Measurements from ENCODE around the gene CANT1. TPM values are rescaled to one million over a fixed set of nuclear protein-coding genes. Genes with fewer than 3 reads are reported as not detected.
"Not testable (repeated sequence)": the region's sequence is repeated elsewhere in the genome, so short reads cannot be mapped to it uniquely, and the experiment has no call there.

The CANT1 gene
- total RNA-seq, 4 donors from 2014 or later, result 56.9 to 125 (median 80.0) TPM

DNA sequence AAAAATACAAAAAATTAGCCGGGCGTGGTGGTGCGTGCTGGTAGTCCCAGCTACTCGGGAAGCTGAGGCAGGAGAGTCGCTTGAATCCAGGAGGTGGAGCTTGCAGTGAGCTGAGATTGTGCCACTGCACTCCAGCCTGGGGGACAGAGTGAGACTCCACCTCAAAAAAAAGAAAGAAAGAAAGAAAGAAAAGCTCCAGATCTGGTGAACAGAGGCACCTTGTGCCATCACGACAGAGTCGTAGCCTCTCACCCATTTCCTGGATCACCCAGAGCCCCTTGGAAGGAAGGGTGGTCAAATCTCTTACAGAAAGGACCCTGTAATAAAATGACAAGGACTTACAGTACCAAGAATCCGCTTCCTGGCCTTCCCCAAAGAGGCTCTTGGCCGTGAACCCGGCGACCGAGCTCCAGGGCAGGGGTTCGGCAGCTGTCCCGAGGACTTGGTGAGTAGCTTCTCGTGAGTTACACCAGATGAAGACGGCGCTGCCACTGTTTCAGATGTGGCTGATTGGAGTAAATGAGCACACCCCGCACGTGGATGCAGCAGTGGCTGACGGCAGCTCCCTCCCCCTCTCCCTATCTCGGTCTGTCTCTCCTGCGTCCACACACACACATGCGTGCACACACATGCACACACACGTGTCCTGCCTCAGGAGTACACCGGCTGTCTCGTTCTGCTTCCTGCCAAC lies 43.3 kb downstream of the CANT1 start:
- no peak for TF ChIP-seq POLR2A (IDR thresholded peaks at IDR 0.05)
- TF ChIP-seq, protein P1, sequence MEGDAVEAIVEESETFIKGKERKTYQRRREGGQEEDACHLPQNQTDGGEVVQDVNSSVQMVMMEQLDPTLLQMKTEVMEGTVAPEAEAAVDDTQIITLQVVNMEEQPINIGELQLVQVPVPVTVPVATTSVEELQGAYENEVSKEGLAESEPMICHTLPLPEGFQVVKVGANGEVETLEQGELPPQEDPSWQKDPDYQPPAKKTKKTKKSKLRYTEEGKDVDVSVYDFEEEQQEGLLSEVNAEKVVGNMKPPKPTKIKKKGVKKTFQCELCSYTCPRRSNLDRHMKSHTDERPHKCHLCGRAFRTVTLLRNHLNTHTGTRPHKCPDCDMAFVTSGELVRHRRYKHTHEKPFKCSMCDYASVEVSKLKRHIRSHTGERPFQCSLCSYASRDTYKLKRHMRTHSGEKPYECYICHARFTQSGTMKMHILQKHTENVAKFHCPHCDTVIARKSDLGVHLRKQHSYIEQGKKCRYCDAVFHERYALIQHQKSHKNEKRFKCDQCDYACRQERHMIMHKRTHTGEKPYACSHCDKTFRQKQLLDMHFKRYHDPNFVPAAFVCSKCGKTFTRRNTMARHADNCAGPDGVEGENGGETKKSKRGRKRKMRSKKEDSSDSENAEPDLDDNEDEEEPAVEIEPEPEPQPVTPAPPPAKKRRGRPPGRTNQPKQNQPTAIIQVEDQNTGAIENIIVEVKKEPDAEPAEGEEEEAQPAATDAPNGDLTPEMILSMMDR (IDR thresholded peaks at IDR 0.05), result no peak
- Histone ChIP-seq H3K4me1 (peaks cover 0 to 18% (median 3%) of the 10 kb centered on the region in 4 donors), H3K4me3 (no peak overlapping the region), H3K9me3 (no peaks in the 10 kb centered on the region), H3K27ac (no peak overlapping the region), H3K27me3 (no peaks in the 10 kb centered on the region), H3K36me3 (peaks cover 0 to 32% (median 0%) of the 10 kb centered on the region in 3 donors)
- no peak for DNase-seq

DNA sequence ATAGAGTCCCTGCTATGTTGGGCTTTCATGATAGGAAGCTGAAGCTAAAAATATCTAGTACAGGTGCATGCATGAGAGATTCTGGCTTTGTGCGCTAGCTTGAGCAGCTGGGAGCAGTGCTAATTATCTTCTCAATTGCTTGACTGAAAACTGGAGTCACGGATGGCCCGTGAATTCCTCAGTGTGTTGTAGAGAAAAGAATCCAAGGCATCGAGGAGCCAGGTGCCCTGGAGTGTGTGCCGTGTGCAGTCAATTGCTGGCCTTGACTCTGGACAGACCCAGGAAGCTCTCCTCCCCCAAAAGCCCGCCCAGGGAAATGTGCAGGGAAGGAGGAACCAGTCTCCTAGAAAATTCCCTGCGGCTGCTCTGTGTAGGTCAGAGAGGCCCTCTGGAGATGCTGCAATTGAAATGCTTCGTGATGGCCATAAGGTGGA lies 44.1 kb downstream of the CANT1 start:
- DNase-seq, result no peak
- Histone ChIP-seq H3K27me3 (no peaks in the 10 kb centered on the region), H3K9me3 (no peaks in the 10 kb centered on the region), H3K36me3 (peaks cover 0 to 26% (median 0%) of the 10 kb centered on the region in 3 donors), H3K27ac (no peak overlapping the region), H3K4me1 (peaks cover 0 to 15% (median 3%) of the 10 kb centered on the region in 4 donors), H3K4me3 (no peak overlapping the region)
- TF ChIP-seq, protein P1 (IDR thresholded peaks at IDR 0.05), result no peak
- no peak for TF ChIP-seq POLR2A (IDR thresholded peaks at IDR 0.05)

DNA sequence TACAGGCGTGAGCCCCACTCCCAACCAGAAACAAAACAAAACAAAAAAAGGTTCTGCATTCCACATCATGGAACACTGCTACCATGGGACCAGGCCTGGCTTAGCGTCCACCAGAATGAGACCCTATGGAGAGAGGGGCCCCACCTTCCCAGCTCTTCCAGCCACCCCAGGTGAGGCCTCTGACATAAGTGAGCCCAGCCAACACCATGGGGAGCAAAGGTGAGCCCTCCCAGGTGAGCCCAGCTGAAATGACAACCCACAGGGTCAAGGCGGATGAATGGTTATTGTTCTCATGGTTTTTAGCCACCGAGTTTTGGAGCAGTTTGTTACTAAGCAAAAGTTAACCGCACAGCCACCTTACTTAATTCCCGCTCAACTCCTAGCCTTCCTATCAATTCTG lies 46.2 kb downstream of the CANT1 start:
- Histone ChIP-seq H3K4me3 (no peak overlapping the region), H3K9me3 (no peaks in the 10 kb centered on the region), H3K4me1 (peaks cover 0 to 14% (median 3%) of the 10 kb centered on the region in 4 donors), H3K36me3 (peaks cover 0 to 7% (median 0%) of the 10 kb centered on the region in 3 donors), H3K27me3 (no peaks in the 10 kb centered on the region), H3K27ac (peak overlapping the region in 3 of 4 donors; percentile 35 to 90 (median 78))
- TF ChIP-seq, protein P1 (IDR thresholded peaks at IDR 0.05), result no peak
- TF ChIP-seq POLR2A (IDR thresholded peaks at IDR 0.05), result no peak
- peak in 1 of 3 donors; percentile 41 for DNase-seq

DNA sequence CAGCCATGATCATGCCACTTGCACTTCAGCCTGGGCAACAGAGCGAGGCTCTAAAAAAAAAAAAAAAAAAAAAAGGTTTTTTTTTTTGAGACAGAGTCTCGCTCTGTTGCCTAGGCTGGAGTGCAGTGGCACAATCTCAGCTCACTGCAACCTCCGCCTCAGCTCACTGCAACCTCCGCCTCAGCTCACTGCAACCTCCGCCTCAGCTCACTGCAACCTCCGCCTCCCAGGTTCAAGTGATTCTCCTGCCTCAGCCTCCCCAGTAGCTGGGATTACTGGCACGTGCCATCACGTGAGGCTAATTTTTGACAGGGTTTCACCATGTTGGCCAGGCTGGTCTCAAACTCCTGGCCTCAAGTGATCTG lies 46.6 kb downstream of the CANT1 start:
- Histone ChIP-seq H3K27ac (peak overlapping the region in 3 of 4 donors; percentile 35 to 90 (median 78)), H3K4me1 (peaks cover 0 to 14% (median 3%) of the 10 kb centered on the region in 4 donors)
- peak in 1 of 3 donors; percentile 21 for DNase-seq
- not testable (repeated sequence) for H3K27me3 ChIP-seq, H3K36me3 ChIP-seq, H3K9me3 ChIP-seq, H3K4me3 ChIP-seq

DNA sequence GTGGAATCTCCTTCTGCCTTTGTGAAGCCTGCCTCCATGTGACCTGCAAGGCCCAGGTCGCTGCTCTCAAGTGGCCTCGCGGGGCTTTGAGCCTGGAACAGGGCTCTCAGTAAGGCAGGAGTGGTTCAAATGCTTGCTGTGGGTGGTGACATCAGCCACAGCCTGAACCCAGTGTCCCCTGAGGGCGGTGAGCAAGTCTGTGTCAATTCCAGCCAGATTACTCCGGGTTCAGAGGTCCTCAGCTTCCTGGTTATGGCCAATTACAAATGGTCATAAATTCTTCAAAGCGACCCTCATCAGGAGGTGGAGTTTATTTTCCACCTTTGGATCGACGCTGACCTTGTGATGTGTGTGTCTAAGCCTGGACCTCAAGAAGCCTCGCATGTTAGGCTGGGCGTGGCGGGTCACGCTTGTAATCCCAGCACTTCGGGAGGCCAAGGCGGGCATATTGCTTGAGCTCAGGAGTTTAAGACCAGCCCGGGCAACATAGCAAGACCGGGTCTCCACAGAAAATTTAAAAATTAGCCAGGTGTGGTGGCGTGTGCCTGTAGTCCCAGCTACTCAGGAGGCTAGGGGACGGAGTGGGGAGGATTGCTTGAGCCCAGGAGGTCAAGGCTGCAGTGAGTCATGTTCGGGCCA lies 47.1 kb downstream of the CANT1 start:
- peak in 2 of 3 donors; percentile 85 to 88 for DNase-seq
- peaks cover 0 to under 1% (median 0%) of the 10 kb centered on the region in 3 donors for H3K36me3 ChIP-seq
- H3K9me3 ChIP-seq, result no peaks in the 10 kb centered on the region
- H3K27me3 ChIP-seq, result no peaks in the 10 kb centered on the region
- H3K27ac ChIP-seq, result peak overlapping the region in 3 of 4 donors; percentile 34 to 90 (median 78)
- no peak overlapping the region for H3K4me3 ChIP-seq
- no peak for TF ChIP-seq POLR2A (IDR thresholded peaks at IDR 0.05)
- TF ChIP-seq, protein P1 (IDR thresholded peaks at IDR 0.05), result peak in 1 of 6 experiments; percentile 10
- H3K4me1 ChIP-seq, result peaks cover 0 to 14% (median 3%) of the 10 kb centered on the region in 4 donors

DNA sequence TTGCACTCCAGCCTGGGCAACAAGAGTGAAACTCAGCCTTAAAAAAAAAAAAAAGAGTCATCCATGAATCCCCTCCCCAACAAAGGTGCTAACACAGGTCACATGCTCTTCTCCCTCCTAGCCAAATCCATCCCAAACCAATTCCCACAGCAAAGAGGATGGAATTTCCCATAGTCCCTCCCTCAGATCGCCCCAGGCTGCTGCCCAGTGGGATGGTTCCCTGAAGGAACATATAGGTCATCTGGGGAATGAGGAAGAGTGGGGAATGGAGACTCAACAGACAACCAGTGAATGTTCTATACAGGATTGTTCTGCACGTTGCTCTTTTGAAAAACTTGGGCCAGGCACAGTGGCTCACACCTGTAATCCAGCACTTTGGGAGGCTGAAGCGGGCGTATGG lies 48.0 kb downstream of the CANT1 start:
- Histone ChIP-seq H3K4me3 (no peak overlapping the region), H3K36me3 (no peaks in the 10 kb centered on the region), H3K9me3 (no peaks in the 10 kb centered on the region), H3K4me1 (peaks cover 0 to 14% (median 3%) of the 10 kb centered on the region in 4 donors), H3K27me3 (no peaks in the 10 kb centered on the region), H3K27ac (peak overlapping the region in 2 of 4 donors; percentile 78 to 90)
- no peak for TF ChIP-seq POLR2A (IDR thresholded peaks at IDR 0.05)
- TF ChIP-seq, protein P1 (IDR thresholded peaks at IDR 0.05), result no peak
- DNase-seq, result peak in 1 of 3 donors; percentile 4
